Kidney (tissue), 14 donors: ENCODE results near the gene PPP2R2C. TPM values are rescaled to one million over a fixed set of nuclear protein-coding genes. Genes with fewer than 3 reads are reported as not detected.

ENCODE experiments used
- DNase-seq, 5 donors: peaks; one replicate each; pipeline ENCODE4 v3.0.0-alpha.2; 2013 to 2020
- FAIRE-seq: peaks from 2 replicates; lab custom pipeline; 2012; peaks lifted over from hg19 to GRCh38; lab: Jason Lieb, UNC
- H3K27ac ChIP-seq, 2 donors: one replicate each; pipeline ENCODE4 v1.7.0; 2013; ENCODE audit warnings: low read depth in 2 of 2, low read length in 2 of 2, inconsistent platforms in 1 of 2
- H3K27me3 ChIP-seq: one replicate; pipeline ENCODE4 v1.7.1; 2013; ENCODE audit warnings: low read length, inconsistent platforms; ENCODE audit not compliant: control insufficient read depth, insufficient read depth
- H3K36me3 ChIP-seq, 3 donors: one replicate each; pipeline versions ENCODE4 v1.7.0 to v1.7.1; 2013; ENCODE audit warnings: low read length in 3 of 3, control low read depth in 1 of 3, inconsistent platforms in 1 of 3; ENCODE audit not compliant: insufficient read depth in 3 of 3, control insufficient read depth in 2 of 3
- H3K4me1 ChIP-seq, 3 donors: one replicate each; pipeline versions ENCODE4 v1.7.0 to v1.7.1; 2013; ENCODE audit warnings: low read length in 3 of 3, inconsistent platforms in 1 of 3, low read depth in 1 of 3; ENCODE audit not compliant: control insufficient read depth in 2 of 3, insufficient read depth in 2 of 3
- H3K4me3 ChIP-seq, 3 donors: one replicate each; pipeline versions ENCODE4 v1.7.0 to v1.8.1; 2013; ENCODE audit warnings: low read length in 3 of 3, control low read depth in 1 of 3, inconsistent platforms in 1 of 3
- H3K9ac ChIP-seq, 3 donors: one replicate each; pipeline versions ENCODE4 v1.7.0 to v1.7.1; 2013; ENCODE audit warnings: low read length in 3 of 3, control low read depth in 1 of 3, inconsistent platforms in 1 of 3
- H3K9me3 ChIP-seq, 3 donors: one replicate each; pipeline versions ENCODE4 v1.7.0 to v1.7.1; 2013; ENCODE audit warnings: low read length in 3 of 3, control low read depth in 1 of 3, inconsistent platforms in 1 of 3; ENCODE audit not compliant: control insufficient read depth in 2 of 3, insufficient read depth in 1 of 3
- intact Hi-C: fragments of 100-400 bp; cut with DNase I; formaldehyde crosslinking; loops from one replicate; pipeline ENCODE4 v1.11.1; 2022
- polyA plus RNA-seq: library from polyadenylated mRNA; stranded (reverse); fragments of 350-450 nt; fragmentation: Illumina TruSeq; extraction: RNeasy Lipid Tissue Mini Kit (QIAGEN cat#74804); gene quantifications from one replicate; pipeline ENCODE4 v1.2.3, GENCODE V29; 2014; ENCODE audit warnings: low read depth, low replicate concordance; ENCODE audit not compliant: insufficient read depth
- total RNA-seq: library from RNA; stranded (reverse); fragmentation: NEBNext Ultra II Directional; extraction: Animal tissue kit (Norgen Biotek cat#: 25700); gene quantifications from one replicate; pipeline ENCODE4 v1.2.1, GENCODE V29; 2021
- TF ChIP-seq, protein P1 (sequence below): IDR thresholded peaks from 3 replicates; pipeline ENCODE4 v1.5.1; 2012; ENCODE audit warnings: mild to moderate bottlenecking, moderate library complexity, borderline replicate concordance; ENCODE audit not compliant: insufficient read depth; ENCODE audit errors: extremely low read depth
- donor health status: control.
- donor health status: control.
- donor health status: control.
- donor health status: control.
- donor health status: control.
- donor health status: DM: yes; HTN: yes; CAD: no.
- donor health status: Normal renal cell carcinoma (clear cell type).

PPP2R2C gene
- total and polyA plus RNA-seq, 2 donors from 2014 or later, result 0.39 to 0.82 TPM

DNA sequence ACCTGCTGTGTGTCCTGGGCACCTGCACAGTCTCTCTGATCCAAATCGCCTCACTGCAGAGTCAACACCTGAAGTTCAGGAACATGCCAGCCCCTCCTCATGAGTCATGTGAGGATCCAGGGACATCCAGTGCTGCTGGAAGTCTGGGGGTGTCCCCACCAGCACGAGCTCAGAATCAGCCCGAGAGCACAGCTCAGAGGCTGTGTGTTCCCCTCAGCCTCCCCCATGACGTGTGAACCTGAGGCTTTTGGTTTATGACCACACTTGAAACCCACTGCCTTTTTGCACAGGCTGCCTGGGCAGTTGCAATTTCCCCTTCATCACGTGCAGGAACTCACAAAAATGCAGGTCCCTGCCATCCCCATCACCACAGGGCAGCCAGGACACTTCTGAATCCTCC lies 47.1 kb downstream of the PPP2R2C start:
- no peaks in the 10 kb centered on the region for H3K27me3 ChIP-seq
- FAIRE-seq, result no peak
- TF ChIP-seq, protein P1, sequence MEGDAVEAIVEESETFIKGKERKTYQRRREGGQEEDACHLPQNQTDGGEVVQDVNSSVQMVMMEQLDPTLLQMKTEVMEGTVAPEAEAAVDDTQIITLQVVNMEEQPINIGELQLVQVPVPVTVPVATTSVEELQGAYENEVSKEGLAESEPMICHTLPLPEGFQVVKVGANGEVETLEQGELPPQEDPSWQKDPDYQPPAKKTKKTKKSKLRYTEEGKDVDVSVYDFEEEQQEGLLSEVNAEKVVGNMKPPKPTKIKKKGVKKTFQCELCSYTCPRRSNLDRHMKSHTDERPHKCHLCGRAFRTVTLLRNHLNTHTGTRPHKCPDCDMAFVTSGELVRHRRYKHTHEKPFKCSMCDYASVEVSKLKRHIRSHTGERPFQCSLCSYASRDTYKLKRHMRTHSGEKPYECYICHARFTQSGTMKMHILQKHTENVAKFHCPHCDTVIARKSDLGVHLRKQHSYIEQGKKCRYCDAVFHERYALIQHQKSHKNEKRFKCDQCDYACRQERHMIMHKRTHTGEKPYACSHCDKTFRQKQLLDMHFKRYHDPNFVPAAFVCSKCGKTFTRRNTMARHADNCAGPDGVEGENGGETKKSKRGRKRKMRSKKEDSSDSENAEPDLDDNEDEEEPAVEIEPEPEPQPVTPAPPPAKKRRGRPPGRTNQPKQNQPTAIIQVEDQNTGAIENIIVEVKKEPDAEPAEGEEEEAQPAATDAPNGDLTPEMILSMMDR, result no peak

DNA sequence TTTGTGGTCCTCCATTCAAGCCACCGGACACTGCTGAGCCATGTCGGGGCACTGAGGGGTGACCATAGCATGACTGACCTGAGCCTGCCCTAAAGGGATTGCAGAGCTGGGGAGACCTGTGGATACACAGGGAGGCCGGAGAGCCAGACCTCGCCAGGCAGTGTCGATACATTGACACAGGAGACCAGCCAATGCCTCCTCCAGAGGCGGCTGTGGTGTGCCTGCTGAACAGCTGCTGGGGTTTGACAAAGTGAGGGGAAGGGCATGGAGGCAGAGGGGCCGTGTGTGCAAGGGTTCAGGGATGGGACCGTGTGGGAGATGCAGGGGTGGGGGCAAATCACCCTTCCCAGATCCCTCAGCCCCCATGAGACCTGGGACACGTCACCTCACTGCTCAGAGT lies 48.0 kb downstream of the PPP2R2C start:
- intact Hi-C loops, result no loop called here
- no peaks in the 10 kb centered on the region for H3K4me1 ChIP-seq
- no peak for FAIRE-seq

More for the DNA sequence above, 47.1 kb downstream of the PPP2R2C start:
- Histone ChIP-seq H3K9ac (no peak overlapping the region), H3K4me1 (no peaks in the 10 kb centered on the region), H3K27ac (no peak overlapping the region), H3K4me3 (no peak overlapping the region), H3K9me3 (no peaks in the 10 kb centered on the region), H3K36me3 (no peaks in the 10 kb centered on the region)
- DNase-seq, result peak in 1 of 5 donors; percentile 26
- intact Hi-C loops, result no loop called here

DNA sequence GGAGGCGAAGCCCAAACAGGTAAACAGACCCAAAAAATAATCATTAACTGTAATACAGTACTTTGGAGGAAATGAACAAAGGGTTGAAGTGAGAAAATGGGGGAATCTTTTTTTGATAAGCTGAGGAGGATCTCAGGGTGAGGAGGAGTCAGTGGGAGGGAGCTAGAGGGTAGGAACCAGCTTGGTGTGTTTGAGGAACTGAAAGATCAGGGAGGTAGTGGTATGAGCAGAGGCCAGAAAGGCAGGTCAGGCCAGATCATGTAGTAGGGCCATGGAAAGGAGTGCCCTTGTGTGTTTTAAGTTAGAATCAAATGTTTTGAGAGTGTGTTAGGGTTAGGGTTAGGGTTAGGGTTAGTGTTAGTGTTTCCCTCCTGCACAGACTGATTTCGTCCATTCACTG lies 48.8 kb downstream of the PPP2R2C start:
- Histone ChIP-seq H3K4me1 (no peaks in the 10 kb centered on the region), H3K36me3 (no peaks in the 10 kb centered on the region), H3K9ac (no peak overlapping the region), H3K4me3 (no peak overlapping the region), H3K9me3 (no peaks in the 10 kb centered on the region), H3K27ac (no peak overlapping the region), H3K27me3 (no peaks in the 10 kb centered on the region)
- intact Hi-C loops, result no loop called here
- DNase-seq, result no peak
- TF ChIP-seq, protein P1, result no peak
- no peak for FAIRE-seq

More for the DNA sequence above, 48.0 kb downstream of the PPP2R2C start:
- no peak overlapping the region for H3K9ac ChIP-seq
- TF ChIP-seq, protein P1, result no peak
- no peaks in the 10 kb centered on the region for H3K9me3 ChIP-seq
- no peaks in the 10 kb centered on the region for H3K27me3 ChIP-seq
- H3K27ac ChIP-seq, result no peak overlapping the region
- peak in 1 of 5 donors; percentile 28 for DNase-seq
- no peaks in the 10 kb centered on the region for H3K36me3 ChIP-seq
- H3K4me3 ChIP-seq, result no peak overlapping the region

DNA sequence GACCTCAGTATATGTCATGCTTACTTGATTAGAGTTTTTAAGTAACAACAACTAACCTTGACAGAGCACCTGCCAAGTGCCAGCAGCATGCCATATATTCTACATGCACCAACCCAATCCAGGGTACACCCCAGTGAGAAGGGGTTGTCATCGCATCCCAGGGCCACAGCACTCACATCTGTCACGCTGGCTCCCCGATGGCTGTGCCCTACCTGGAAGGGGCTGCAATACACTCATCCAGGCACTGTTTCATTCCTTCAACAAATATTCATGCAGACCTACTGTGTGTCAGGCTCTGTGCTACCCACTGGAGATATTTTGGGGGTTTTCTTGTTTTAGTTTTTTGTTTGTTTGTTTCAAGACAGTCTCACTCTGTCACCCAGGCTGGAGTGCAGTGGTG lies 49.5 kb downstream of the PPP2R2C start:
- intact Hi-C loops, result no loop called here
- no peak for FAIRE-seq
- no peaks in the 10 kb centered on the region for H3K4me1 ChIP-seq
- no peak overlapping the region for H3K9ac ChIP-seq
- no peaks in the 10 kb centered on the region for H3K27me3 ChIP-seq
- H3K27ac ChIP-seq, result no peak overlapping the region
- DNase-seq, result peak in 1 of 5 donors; percentile 57
- H3K4me3 ChIP-seq, result no peak overlapping the region
- H3K36me3 ChIP-seq, result no peaks in the 10 kb centered on the region
- no peaks in the 10 kb centered on the region for H3K9me3 ChIP-seq
- TF ChIP-seq, protein P1, result no peak
